ENCODE measurements around the gene ARMC7. TPM values are rescaled to one million over a fixed set of nuclear protein-coding genes. Genes with fewer than 3 reads are reported as not detected.

ARMC7 gene
- 1 to 10 TPM; 3.2 to 7.8 (median 4.3) TPM for total RNA-seq
- polyA plus RNA-seq = 10 to 100 TPM; 15.0 to 18.9 (median 16.6) TPM

DNA sequence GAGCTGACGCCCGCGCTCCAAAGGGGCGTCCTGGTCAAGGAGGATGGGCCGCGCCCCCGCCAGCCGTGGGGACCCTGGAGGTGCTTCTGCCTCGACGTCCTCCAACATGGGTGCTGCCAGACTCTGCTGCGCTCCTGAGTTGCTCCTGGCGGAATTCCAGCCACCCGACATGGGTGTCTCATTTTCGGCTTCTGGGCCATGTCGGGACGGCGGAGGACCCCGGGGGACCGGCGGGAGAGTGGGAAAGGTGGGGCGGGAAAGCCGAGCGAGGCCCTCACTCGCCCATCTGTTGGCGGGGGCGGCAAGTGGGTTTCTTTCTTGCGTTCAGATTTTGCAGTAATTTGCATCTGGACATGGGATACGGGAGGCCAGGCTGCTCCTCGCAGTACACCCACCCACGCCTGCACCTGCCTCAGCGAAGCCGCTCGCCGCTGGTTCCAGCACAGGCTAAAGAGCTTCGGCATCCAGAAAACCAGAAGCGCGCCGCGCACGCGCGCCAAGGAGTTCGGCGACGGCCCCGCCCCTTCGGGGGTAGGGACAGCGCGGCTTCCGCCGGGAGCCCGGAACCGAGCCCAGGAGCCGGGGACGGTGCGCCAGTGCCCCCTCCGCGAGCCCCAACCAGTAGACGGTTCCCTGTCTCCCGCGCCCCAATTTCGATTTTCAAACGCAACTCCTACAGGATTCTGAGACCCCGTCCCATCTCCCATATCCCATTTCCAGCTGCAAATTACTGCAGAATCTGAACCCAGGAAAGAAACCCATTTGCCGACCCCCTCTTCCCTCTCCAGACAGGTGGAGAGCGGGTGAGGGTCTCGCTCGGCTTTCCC, at the start of gene ARMC7:
Gene ARMC7 (plus strand): TSS at position 563 of the 827 bp plus-strand sequence. CDS start 320 bp downstream, outside the sequence.
- Histone ChIP-seq H3K27ac (peak within 1 kb of the TSS; percentile 66 to 81 (median 77)), H3K9me3 (no peaks in the 10 kb centered on the region), H3K27me3 (no peaks in the 10 kb centered on the region), H3K36me3 (no peaks in the 10 kb centered on the region), H3K4me1 (peaks cover 0 to 42% (median 28%) of the 10 kb centered on the region in 4 donors), H3K4me3 (peak within 1 kb of the TSS; percentile 65 to 91 (median 76))
- peak; percentile 37 to 88 (median 76) for TF ChIP-seq POLR2AphosphoS5 (IDR thresholded peaks at IDR 0.05)
- no peak for TF ChIP-seq EP300 (IDR thresholded peaks at IDR 0.05)
- TF ChIP-seq, protein P1, sequence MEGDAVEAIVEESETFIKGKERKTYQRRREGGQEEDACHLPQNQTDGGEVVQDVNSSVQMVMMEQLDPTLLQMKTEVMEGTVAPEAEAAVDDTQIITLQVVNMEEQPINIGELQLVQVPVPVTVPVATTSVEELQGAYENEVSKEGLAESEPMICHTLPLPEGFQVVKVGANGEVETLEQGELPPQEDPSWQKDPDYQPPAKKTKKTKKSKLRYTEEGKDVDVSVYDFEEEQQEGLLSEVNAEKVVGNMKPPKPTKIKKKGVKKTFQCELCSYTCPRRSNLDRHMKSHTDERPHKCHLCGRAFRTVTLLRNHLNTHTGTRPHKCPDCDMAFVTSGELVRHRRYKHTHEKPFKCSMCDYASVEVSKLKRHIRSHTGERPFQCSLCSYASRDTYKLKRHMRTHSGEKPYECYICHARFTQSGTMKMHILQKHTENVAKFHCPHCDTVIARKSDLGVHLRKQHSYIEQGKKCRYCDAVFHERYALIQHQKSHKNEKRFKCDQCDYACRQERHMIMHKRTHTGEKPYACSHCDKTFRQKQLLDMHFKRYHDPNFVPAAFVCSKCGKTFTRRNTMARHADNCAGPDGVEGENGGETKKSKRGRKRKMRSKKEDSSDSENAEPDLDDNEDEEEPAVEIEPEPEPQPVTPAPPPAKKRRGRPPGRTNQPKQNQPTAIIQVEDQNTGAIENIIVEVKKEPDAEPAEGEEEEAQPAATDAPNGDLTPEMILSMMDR (IDR thresholded peaks at IDR 0.05) = no peak
- peak; percentile 61 to 75 for TF ChIP-seq POLR2A (IDR thresholded peaks at IDR 0.05)
- 0 to 1% methylated on average over 68 of the region's 68 CpGs for WGBS, 2 donors
- intact Hi-C loops (cut with DNase I) = loop anchor here (2.0 to 5.0 kb wide), 3 partner anchors 47 to 73 kb away; partner anchors contain the start of gene SUMO2
- DNase-seq = peak; percentile 94

DNA sequence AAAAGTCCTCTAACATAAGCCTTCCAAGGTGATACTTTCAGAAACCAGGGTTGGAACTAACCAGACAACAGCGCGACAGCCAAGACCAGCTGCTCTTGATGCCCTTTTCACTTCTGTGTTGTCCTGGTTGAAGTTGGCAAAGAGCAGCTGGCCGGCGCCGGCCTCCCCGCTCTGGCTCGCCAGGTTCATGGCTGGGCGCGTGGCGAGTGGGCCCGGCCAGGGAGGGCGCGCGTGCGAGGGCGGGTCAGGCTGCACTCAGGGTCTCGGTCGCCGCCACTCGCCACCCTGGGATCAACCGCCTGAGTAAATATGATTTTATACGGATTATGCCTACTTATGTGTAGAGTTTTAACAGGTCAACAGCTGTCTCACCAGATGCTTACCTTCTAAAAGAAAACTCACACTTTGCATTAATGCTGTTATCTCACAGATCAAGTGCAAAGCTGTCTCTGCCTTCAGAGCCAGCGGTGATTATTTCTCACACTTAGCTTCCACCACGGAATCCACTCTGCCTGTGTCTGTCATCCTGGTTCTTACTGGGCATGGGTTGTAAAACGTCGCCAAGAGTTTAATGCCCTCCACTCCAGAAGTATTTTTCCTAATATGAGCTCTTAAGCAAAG, 49.2 kb upstream of the ARMC7 start:
- DNase-seq = no peak
- H3K27me3 ChIP-seq = no peaks in the 10 kb centered on the region
- WGBS, 2 donors = 96% methylated on average over 26 of the region's 26 CpGs
- peaks cover 0 to 18% (median 13%) of the 10 kb centered on the region in 4 donors for H3K4me1 ChIP-seq
- peaks cover 20 to 61% (median 33%) of the 10 kb centered on the region in 4 donors for H3K36me3 ChIP-seq
- no peaks in the 10 kb centered on the region for H3K9me3 ChIP-seq
- TF ChIP-seq, protein P1 (IDR thresholded peaks at IDR 0.05) = no peak
- no peak for TF ChIP-seq POLR2A (IDR thresholded peaks at IDR 0.05)
- no peak for TF ChIP-seq POLR2AphosphoS5 (IDR thresholded peaks at IDR 0.05)
- no peak for TF ChIP-seq EP300 (IDR thresholded peaks at IDR 0.05)
- H3K27ac ChIP-seq = peak overlapping the region; percentile 70 to 79 (median 74)
- no peak overlapping the region for H3K4me3 ChIP-seq
- intact Hi-C loops (cut with DNase I) = loop anchor here (5.0 kb wide), 2 partner anchors 52 to 142 kb away; no protein-coding TSS in a partner anchor

DNA sequence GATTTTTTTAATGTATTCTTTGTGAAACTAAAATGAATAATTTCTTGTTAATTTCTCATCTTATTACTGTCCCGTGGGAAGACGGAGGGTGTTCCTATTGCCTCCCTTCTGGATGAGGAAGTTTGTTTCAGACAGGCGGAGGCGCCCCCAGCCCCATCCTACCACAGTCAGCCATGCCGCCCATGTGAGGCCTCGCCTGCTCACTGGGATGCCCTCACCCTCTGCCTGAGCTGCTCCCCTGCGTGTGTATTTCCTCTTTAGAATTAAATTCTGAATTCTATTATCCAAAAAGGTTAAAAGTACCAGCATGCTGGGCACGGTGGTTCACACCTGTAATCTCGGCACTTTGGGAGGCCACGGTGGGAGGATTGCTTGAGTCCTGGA, 48.7 kb upstream of the ARMC7 start:
- peaks cover 0 to 18% (median 13%) of the 10 kb centered on the region in 4 donors for H3K4me1 ChIP-seq
- H3K36me3 ChIP-seq = peaks cover 20 to 59% (median 33%) of the 10 kb centered on the region in 4 donors
- H3K27me3 ChIP-seq = no peaks in the 10 kb centered on the region
- TF ChIP-seq EP300 (IDR thresholded peaks at IDR 0.05) (no peak), POLR2AphosphoS5 (IDR thresholded peaks at IDR 0.05) (no peak), POLR2A (IDR thresholded peaks at IDR 0.05) (no peak)
- TF ChIP-seq, protein P1 (IDR thresholded peaks at IDR 0.05) = no peak
- no peak for DNase-seq
- no peaks in the 10 kb centered on the region for H3K9me3 ChIP-seq
- WGBS, 2 donors = 94 to 96% methylated on average over 10 of the region's 10 CpGs
- intact Hi-C loops (cut with DNase I) = loop anchor here (5.0 kb wide), 2 partner anchors 51 to 141 kb away; no protein-coding TSS in a partner anchor
- no peak overlapping the region for H3K4me3 ChIP-seq
- peak overlapping the region; percentile 70 to 79 (median 74) for H3K27ac ChIP-seq

DNA sequence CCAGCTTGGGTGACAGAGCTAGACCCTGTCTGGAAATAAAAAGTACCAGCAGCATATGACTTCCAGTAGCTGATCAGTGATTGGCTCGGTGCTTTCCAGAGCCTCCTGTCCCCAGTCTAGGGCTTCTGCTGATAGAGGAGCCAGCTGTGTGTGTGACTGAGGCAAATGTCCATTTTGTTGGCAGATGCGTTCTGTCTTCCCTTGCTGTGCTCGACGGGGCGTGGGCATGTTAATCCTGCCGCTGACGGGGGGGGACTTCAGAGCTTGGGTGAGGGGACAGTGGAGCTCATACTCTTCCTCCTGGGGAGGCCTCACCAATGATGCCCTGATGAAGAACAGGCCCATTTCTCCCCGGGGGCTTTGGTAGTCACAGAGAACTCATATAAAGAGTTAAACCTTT, 48.2 kb upstream of the ARMC7 start:
- DNase-seq = no peak
- Histone ChIP-seq H3K27ac (peak overlapping the region in 1 of 4 donors; percentile 76), H3K4me1 (peaks cover 0 to 18% (median 13%) of the 10 kb centered on the region in 4 donors), H3K4me3 (no peak overlapping the region), H3K27me3 (no peaks in the 10 kb centered on the region), H3K36me3 (peaks cover 20 to 53% (median 33%) of the 10 kb centered on the region in 4 donors), H3K9me3 (no peaks in the 10 kb centered on the region)
- intact Hi-C loops (cut with DNase I) = loop anchor here (5.0 kb wide), 2 partner anchors 51 to 141 kb away; no protein-coding TSS in a partner anchor
- WGBS, 2 donors = 90 to 94% methylated on average over 8 of the region's 8 CpGs
- TF ChIP-seq, protein P1 (IDR thresholded peaks at IDR 0.05) = no peak
- TF ChIP-seq EP300 (IDR thresholded peaks at IDR 0.05) (no peak), POLR2AphosphoS5 (IDR thresholded peaks at IDR 0.05) (no peak), POLR2A (IDR thresholded peaks at IDR 0.05) (no peak)

Measured in sigmoid colon (tissue), 7 donors.